HEK293T (cell line): ENCODE results near the gene LINGO4.

ENCODE experiments used
- CTCF ChIA-PET: fragments of 350-600 bp; formaldehyde crosslinking; extraction: SDS; loops from one replicate; lab custom pipeline; 2021; ENCODE audit warnings: antibody characterized with exemption, inconsistent platforms; lab: Yijun Ruan, JAX
- POLR2A ChIA-PET: fragments of 350-600 bp; formaldehyde crosslinking; extraction: SDS; loops from one replicate; lab custom pipeline; 2020; ENCODE audit warnings: antibody characterized with exemption, inconsistent platforms; lab: Yijun Ruan, JAX
- DNase-seq: peaks from one replicate; pipeline ENCODE4 v3.0.0; 2012; ENCODE audit warnings: mixed read lengths; ENCODE audit errors: extremely low spot score
- ARNT ChIP-seq: fragments of 450-650 bp; IDR thresholded peaks from 2 replicates; pipeline ENCODE4 v1.6.1; 2017; ENCODE audit warnings: mild to moderate bottlenecking
- BHLHE40 ChIP-seq: fragments of 450-650 bp; IDR thresholded peaks from 2 replicates; pipeline ENCODE4 v1.6.1; 2016; ENCODE audit warnings: mild to moderate bottlenecking, moderate library complexity, borderline replicate concordance
- CTBP1 ChIP-seq: fragments of 450-650 bp; IDR thresholded peaks from 2 replicates; pipeline ENCODE4 v1.6.1; 2016; ENCODE audit warnings: borderline replicate concordance
- ELF4 ChIP-seq: fragments of 450-650 bp; IDR thresholded peaks from 2 replicates; pipeline ENCODE4 v1.6.1; 2017; ENCODE audit warnings: antibody characterized with exemption
- FOXA1 ChIP-seq: fragments of 450-650 bp; IDR thresholded peaks from 2 replicates; pipeline ENCODE4 v1.6.1; 2016; ENCODE audit warnings: mild to moderate bottlenecking
- FOXK2 ChIP-seq: fragments of 450-650 bp; IDR thresholded peaks from 2 replicates; pipeline ENCODE4 v1.6.1; 2016; ENCODE audit warnings: mild to moderate bottlenecking
- FOXM1 ChIP-seq: fragments of 450-650 bp; IDR thresholded peaks from 2 replicates; pipeline ENCODE4 v1.6.1; 2017; ENCODE audit warnings: mild to moderate bottlenecking, borderline replicate concordance
- HDGF ChIP-seq: fragments of 450-650 bp; IDR thresholded peaks from 2 replicates; pipeline ENCODE4 v1.6.1; 2017; ENCODE audit warnings: antibody characterized with exemption, borderline replicate concordance
- L3MBTL2 ChIP-seq: fragments of 450-650 bp; conservative IDR thresholded peaks from 2 replicates; pipeline ENCODE4 v1.6.1; 2016; ENCODE audit warnings: mild to moderate bottlenecking
- LEF1 ChIP-seq: fragments of 450-650 bp; IDR thresholded peaks from 2 replicates; pipeline ENCODE4 v1.6.1; 2017; ENCODE audit warnings: mild to moderate bottlenecking, borderline replicate concordance
- NFRKB ChIP-seq: fragments of 450-650 bp; IDR thresholded peaks from 2 replicates; pipeline ENCODE4 v1.6.1; 2016; ENCODE audit warnings: mild to moderate bottlenecking, moderate library complexity
- SP1 ChIP-seq: fragments of 450-650 bp; IDR thresholded peaks from 2 replicates; pipeline ENCODE4 v1.6.1; 2017
- SUZ12 ChIP-seq: fragments of 450-650 bp; IDR thresholded peaks from 2 replicates; pipeline ENCODE4 v1.6.1; 2016; ENCODE audit warnings: mild to moderate bottlenecking
- TARDBP ChIP-seq: fragments of 450-650 bp; IDR thresholded peaks from 2 replicates; pipeline ENCODE4 v1.6.1; 2016
- ZNF384 ChIP-seq: fragments of 450-650 bp; IDR thresholded peaks from 2 replicates; pipeline ENCODE4 v1.6.1; 2016
- TF ChIP-seq, protein P1 (sequence below): fragments of 450-650 bp; IDR thresholded peaks from 2 replicates; pipeline ENCODE4 v1.6.1; 2016

The LINGO4 gene

DNA sequence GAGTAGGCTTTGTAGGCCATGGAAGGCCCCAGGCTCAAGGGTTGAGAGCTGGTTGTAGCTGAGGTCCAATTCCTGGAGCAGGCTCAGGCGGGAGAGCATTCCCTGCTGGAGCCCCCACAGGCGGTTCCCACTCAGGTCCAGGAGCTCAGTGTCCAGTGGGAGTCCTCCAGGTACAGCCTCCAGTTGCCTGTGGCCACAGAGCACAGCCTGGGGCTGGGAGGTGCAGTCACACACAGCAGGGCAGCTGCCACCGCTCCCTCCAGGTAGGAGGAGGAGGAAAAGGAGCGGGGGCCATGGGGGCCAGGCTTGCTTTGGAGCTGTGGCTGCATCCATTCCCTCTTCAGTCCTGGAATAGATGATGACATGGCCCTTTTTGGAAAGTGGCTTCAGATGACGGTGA, 2.8 kb downstream of the LINGO4 start:
- no peak for DNase-seq
- CTCF ChIA-PET: interaction anchor here (1.2 kb wide), 1 partner anchor 9 kb away, joined by 3 read pairs; no protein-coding TSS in a partner anchor
- POLR2A ChIA-PET: interaction anchor here (0.7 to 1.4 kb wide), 4 partner anchors 9 to 521 kb away, joined by 3 to 4 read pairs (median 4); partner anchors contain the start of genes CGN, MRPL9 and ZNF687
- no peak for TF ChIP-seq CTBP1
- TF ChIP-seq NFRKB: no peak
- TF ChIP-seq HDGF: no peak
- no peak for TF ChIP-seq FOXK2
- TF ChIP-seq, protein P1, sequence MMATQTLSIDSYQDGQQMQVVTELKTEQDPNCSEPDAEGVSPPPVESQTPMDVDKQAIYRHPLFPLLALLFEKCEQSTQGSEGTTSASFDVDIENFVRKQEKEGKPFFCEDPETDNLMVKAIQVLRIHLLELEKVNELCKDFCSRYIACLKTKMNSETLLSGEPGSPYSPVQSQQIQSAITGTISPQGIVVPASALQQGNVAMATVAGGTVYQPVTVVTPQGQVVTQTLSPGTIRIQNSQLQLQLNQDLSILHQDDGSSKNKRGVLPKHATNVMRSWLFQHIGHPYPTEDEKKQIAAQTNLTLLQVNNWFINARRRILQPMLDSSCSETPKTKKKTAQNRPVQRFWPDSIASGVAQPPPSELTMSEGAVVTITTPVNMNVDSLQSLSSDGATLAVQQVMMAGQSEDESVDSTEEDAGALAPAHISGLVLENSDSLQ: no peak
- no peak for TF ChIP-seq ZNF384
- TF ChIP-seq SUZ12: no peak
- no peak for TF ChIP-seq ELF4
- TF ChIP-seq ARNT: no peak
- TF ChIP-seq BHLHE40: no peak
- no peak for TF ChIP-seq L3MBTL2
- no peak for TF ChIP-seq LEF1
- TF ChIP-seq SP1: no peak
- no peak for TF ChIP-seq FOXA1
- no peak for TF ChIP-seq TARDBP
- no peak for TF ChIP-seq FOXM1

DNA sequence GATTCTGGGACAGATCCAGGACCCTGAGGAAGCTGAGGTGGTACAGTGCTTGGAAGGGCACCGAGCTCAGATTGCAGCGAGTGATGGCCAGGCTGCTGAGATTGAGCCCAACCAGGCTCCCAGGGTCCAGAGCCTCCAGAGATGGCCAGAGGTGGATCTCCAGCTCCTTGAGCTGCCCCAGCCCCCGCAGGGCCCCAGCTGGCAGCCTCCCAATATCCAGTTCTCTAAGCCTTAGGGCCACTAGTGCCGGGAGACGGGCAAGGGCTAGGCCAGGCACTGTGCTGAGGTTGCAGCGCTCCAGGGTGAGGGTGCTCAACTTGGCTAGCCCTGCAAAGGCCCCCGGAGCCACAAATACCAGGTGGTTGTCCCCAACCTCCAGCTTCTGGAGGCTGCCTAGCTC, 3.4 kb downstream of the LINGO4 start:
- no peak for DNase-seq
- TF ChIP-seq CTBP1 (no peak), FOXM1 (no peak), NFRKB (no peak), HDGF (no peak), LEF1 (no peak), L3MBTL2 (no peak), TARDBP (no peak), SUZ12 (no peak), FOXK2 (no peak), FOXA1 (no peak), BHLHE40 (no peak), ARNT (no peak), ELF4 (no peak), ZNF384 (no peak), SP1 (no peak)
- TF ChIP-seq, protein P1: no peak
- CTCF ChIA-PET: interaction anchor here (1.2 kb wide), 1 partner anchor 9 kb away, joined by 3 read pairs; no protein-coding TSS in a partner anchor
- POLR2A ChIA-PET: interaction anchor here (0.7 to 1.4 kb wide), 3 partner anchors 9 to 290 kb away, joined by 3 to 4 read pairs (median 4); partner anchors contain the start of genes CGN and MRPL9

DNA sequence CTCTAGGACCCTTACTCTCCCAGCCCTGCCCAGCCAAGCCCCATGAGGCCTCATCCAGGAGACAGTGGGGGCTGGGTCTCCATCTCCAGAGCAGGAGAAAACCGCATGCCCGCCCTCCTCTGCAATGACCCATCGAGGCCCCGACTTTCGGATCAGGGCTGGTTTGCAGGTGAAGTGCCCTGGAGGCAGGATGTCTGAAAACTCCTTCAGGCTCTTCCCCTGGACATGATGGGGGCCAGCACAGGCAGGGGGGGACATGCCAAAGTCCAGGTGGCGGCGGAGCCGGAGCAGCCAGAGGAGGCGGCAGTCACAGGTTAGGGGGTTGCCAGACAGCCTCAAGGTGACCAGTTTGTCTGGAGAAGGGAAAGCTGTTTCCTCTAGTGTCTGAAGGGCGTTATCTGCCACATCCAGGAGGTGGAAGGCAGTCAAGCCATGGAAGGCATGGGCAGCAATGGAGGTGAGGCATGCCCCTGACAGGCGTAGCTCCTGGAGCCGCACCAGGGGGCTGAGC, 3.9 kb downstream of the LINGO4 start:
- CTCF ChIA-PET: interaction anchor here (1.2 kb wide), 1 partner anchor 10 kb away, joined by 3 read pairs; no protein-coding TSS in a partner anchor

DNA sequence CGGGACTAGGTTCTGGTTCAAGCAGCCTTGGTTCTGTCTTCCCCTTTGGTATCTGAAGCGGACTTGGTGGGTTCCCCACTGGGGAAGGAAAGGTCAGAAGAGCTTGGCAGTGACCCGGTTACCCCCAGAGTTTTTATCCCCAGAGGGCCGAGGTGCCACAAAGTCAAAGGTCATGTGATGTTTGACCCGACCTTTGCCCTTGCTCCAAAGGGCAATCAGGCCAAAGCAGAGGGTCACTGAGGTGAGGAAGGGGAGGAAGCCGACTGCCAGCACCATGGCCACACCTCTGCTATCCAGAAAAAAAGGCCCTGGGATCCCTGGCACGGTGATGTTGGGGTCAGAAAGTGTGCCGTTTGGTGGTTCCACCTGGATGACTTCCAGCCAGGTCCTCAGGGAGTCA, 4.4 kb downstream of the LINGO4 start:
- ChIA-PET CTCF (no interaction called here), POLR2A (no interaction called here)
- DNase-seq: no peak
- TF ChIP-seq BHLHE40: no peak
- TF ChIP-seq L3MBTL2: no peak
- TF ChIP-seq ARNT: no peak
- no peak for TF ChIP-seq HDGF
- no peak for TF ChIP-seq LEF1
- no peak for TF ChIP-seq TARDBP
- TF ChIP-seq ELF4: no peak
- TF ChIP-seq, protein P1: no peak
- no peak for TF ChIP-seq FOXA1
- TF ChIP-seq NFRKB: no peak
- no peak for TF ChIP-seq ZNF384
- TF ChIP-seq FOXK2: no peak

More for the DNA sequence above, 3.9 kb downstream of the LINGO4 start:
- DNase-seq: no peak
- no peak for TF ChIP-seq NFRKB
- TF ChIP-seq ELF4: no peak
- TF ChIP-seq CTBP1: no peak
- no peak for TF ChIP-seq LEF1
- TF ChIP-seq ZNF384: no peak
- POLR2A ChIA-PET: interaction anchor here (1.0 to 1.4 kb wide), 2 partner anchors 10 to 38 kb away, joined by 4 read pairs; partner anchors contain the start of gene MRPL9

DNA sequence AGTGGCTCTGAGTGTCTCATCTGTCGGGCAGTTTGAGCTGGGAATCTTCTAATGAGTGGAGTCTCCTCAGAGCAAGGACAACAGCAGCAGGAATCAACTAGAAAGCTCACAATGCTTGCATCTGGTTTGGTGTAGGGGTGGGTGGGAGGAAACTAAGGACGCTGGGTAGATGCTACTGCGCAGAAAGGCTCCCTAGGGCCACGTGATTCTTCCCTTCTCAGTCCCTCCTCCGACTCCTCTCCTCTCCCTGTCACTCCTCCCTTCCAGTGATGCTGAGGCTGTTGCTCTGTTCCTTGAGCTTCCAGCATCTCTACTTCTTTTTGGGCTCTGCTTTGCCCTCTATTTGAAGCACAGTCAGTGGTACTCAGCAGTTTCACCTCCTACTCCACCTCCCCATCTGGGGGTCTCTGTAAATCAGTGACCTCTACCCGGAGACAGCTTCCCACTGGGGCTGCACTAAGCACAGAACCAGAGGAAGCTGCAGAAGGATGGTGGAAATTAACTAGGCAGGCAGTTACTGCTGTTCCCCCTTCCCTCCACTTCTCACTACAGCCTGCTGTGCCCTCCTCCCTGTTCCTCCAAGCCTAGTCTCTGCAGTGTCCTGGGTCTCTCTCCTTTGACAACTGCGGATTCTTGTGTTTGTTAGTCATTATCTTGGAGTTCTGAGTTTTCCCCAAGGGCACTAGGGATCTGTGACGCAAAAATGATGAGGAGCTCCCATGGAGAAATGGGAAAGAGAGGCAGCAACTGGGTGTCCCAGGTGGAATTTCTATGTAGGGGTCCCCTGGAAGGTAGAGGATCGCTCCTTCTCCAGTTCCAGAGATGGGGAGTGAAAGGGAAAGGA, 5.8 kb downstream of the LINGO4 start:
- no peak for TF ChIP-seq L3MBTL2
- no peak for TF ChIP-seq ZNF384
- TF ChIP-seq CTBP1: no peak
- TF ChIP-seq FOXA1: no peak
- no peak for TF ChIP-seq NFRKB
- TF ChIP-seq, protein P1: no peak
- no peak for TF ChIP-seq ELF4
- TF ChIP-seq BHLHE40: no peak
- no peak for TF ChIP-seq HDGF
- no peak for TF ChIP-seq ARNT
- no peak for TF ChIP-seq TARDBP
- TF ChIP-seq FOXK2: no peak
- no peak for TF ChIP-seq FOXM1
- TF ChIP-seq LEF1: no peak
- TF ChIP-seq SP1: no peak
- TF ChIP-seq SUZ12: no peak
- POLR2A ChIA-PET: interaction anchor here (0.7 kb wide), 1 partner anchor 12 kb away, joined by 3 read pairs; no protein-coding TSS in a partner anchor
- DNase-seq: no peak
- CTCF ChIA-PET: interaction anchor here (1.2 kb wide), 1 partner anchor 37 kb away, joined by 4 read pairs; no protein-coding TSS in a partner anchor
